ENCODE measurements around the gene SLC38A6.

The SLC38A6 gene

GRCh38 chr14:60972295-60972694 is 8.8 kb upstream of the SLC38A6 start:
- ChIA-PET POLR2A (no interaction called here), CTCF (no interaction called here)
- H3K4me3 ChIP-seq (ENCODE audit: low read depth, low read length), result no peak overlapping the region
- TF ChIP-seq CTCF (IDR thresholded peaks at IDR 0.05; ENCODE audit: insufficient read depth, low read length, missing control alignments), result no peak
- DNase-seq (ENCODE audit: low read depth, low spot score), result no peak

GRCh38 chr14:60973070-60973469 is 8.0 kb upstream of the SLC38A6 start:
- POLR2A ChIA-PET, result no interaction called here
- CTCF ChIA-PET, result no interaction called here
- DNase-seq (ENCODE audit: low read depth, low spot score), result no peak
- TF ChIP-seq CTCF (IDR thresholded peaks at IDR 0.05; ENCODE audit: insufficient read depth, low read length, missing control alignments), result no peak
- H3K4me3 ChIP-seq (ENCODE audit: low read depth, low read length), result no peak overlapping the region

- CTCF ChIA-PET, result no interaction called here
- no peak for DNase-seq (ENCODE audit: low read depth, low spot score)
- H3K4me3 ChIP-seq (ENCODE audit: low read depth, low read length), result no peak overlapping the region
- no peak for TF ChIP-seq CTCF (IDR thresholded peaks at IDR 0.05; ENCODE audit: insufficient read depth, low read length, missing control alignments)
- POLR2A ChIA-PET, result no interaction called here
Observed at GRCh38 chr14:60974090-60974651, 6.9 kb upstream of the SLC38A6 start.

GRCh38 chr14:60975551-60975950 is 5.5 kb upstream of the SLC38A6 start:
- POLR2A ChIA-PET, result no interaction called here
- no peak overlapping the region for H3K4me3 ChIP-seq (ENCODE audit: low read depth, low read length)
- no peak for TF ChIP-seq CTCF (IDR thresholded peaks at IDR 0.05; ENCODE audit: insufficient read depth, low read length, missing control alignments)
- CTCF ChIA-PET, result interaction anchor here (1.2 kb wide), 1 partner anchor 278 kb away, joined by 3 read pairs; no protein-coding TSS in a partner anchor
- DNase-seq (ENCODE audit: low read depth, low spot score), result no peak

- CTCF ChIA-PET, result interaction anchor here (0.7 to 1.3 kb wide), 2 partner anchors 275 to 352 kb away, joined by 3 to 4 read pairs; no protein-coding TSS in a partner anchor
- H3K4me3 ChIP-seq (ENCODE audit: low read depth, low read length), result no peak overlapping the region
- TF ChIP-seq CTCF (IDR thresholded peaks at IDR 0.05; ENCODE audit: insufficient read depth, low read length, missing control alignments), result no peak
- POLR2A ChIA-PET, result no interaction called here
- no peak for DNase-seq (ENCODE audit: low read depth, low spot score)
Observed at GRCh38 chr14:60977847-60978246, 3.2 kb upstream of the SLC38A6 start.

- H3K4me3 ChIP-seq (ENCODE audit: low read depth, low read length), result peak overlapping the region; percentile 83
- TF ChIP-seq CTCF (IDR thresholded peaks at IDR 0.05; ENCODE audit: insufficient read depth, low read length, missing control alignments), result no peak
- DNase-seq (ENCODE audit: low read depth, low spot score), result peak; percentile 51
- ChIA-PET POLR2A (interaction anchor here (0.5 to 1.4 kb wide), 5 partner anchors 16 to 237 kb away, joined by 3 to 6 read pairs (median 3); no protein-coding TSS in a partner anchor), CTCF (interaction anchor here (1.0 to 3.8 kb wide), 4 partner anchors 40 to 272 kb away, joined by 3 to 14 read pairs (median 8); no protein-coding TSS in a partner anchor)
Observed at GRCh38 chr14:60981633-60982455, 799 bp downstream of the SLC38A6 start.

All from AG04449 (cell line).